Measurements from ENCODE around the gene F2R. TPM values are rescaled to one million over a fixed set of nuclear protein-coding genes. Genes with fewer than 3 reads are reported as not detected.
"Not testable (repeated sequence)": the region's sequence is repeated elsewhere in the genome, so short reads cannot be mapped to it uniquely, and the experiment has no call there.

F2R gene
- total and polyA plus RNA-seq, 2 donors = 3.7 to 6.7 TPM

DNA sequence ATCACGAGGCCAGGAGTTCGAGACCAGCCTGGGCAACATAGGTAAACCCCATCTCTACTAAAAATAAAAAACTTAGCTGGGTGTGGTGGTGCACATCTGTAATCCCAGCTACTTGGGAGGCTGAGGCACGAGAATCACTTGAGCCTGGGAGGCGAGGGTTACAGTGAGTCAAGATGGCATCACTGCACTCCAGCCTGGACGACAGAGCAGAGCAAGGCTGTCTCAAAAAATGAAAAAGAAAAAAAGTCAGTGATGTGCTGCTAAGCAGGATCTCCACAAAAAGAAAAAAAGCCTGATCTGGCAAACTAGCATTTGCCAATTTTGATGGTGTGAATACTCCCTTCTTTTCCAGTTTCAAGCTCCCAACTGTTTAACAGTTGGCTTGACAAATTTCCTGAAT, 21.9 kb downstream of the F2R start:
- 96% methylated on average over 5 of the region's 5 CpGs for WGBS
- H3K4me1 ChIP-seq (ENCODE audit: control insufficient read depth in 2 of 2, insufficient read depth in 2 of 2, low read length in 2 of 2) = peaks cover 5% of the 10 kb centered on the region in 2 donors
- H3K4me3 ChIP-seq (ENCODE audit: low read length in 2 of 2) = no peak overlapping the region
- DNase-seq (ENCODE audit: low read depth in 6 of 9, low spot score in 9 of 9) = no peak
- no peaks in the 10 kb centered on the region for H3K9me3 ChIP-seq (ENCODE audit: control insufficient read depth in 2 of 2, insufficient read depth in 1 of 2, low read length in 1 of 2)
- H3K36me3 ChIP-seq (ENCODE audit: control insufficient read depth in 2 of 2, insufficient read depth in 2 of 2, low read length in 1 of 2) = no peaks in the 10 kb centered on the region
- no peaks in the 10 kb centered on the region for H3K27me3 ChIP-seq (ENCODE audit: control insufficient read depth in 2 of 2, insufficient read depth in 1 of 2, low read length in 1 of 2)
- no peak overlapping the region for H3K27ac ChIP-seq (ENCODE audit: low read depth in 1 of 2, low read length in 1 of 2)

DNA sequence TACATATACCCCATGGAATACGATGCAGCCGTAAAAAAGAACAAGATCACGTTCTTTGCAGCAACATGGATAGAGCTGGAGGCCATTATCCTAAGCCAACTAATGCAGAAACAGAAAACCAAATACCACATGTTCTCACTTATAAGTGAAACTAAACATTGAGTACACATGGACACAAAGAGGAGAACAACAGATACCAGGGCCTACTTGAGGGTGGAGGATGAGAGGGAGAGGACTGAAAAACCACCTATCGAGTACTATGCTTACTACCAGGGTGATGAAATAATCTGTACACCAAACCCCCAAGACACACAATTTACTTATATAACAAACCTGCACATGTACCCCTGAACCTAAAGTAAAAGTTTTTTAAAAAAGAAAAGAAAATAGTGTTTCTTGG, 25.6 kb downstream of the F2R start:
- 97% methylated on average over 4 of the region's 4 CpGs for WGBS
- H3K4me1 ChIP-seq (ENCODE audit: control insufficient read depth in 2 of 2, insufficient read depth in 2 of 2, low read length in 2 of 2); H3K36me3 ChIP-seq (ENCODE audit: control insufficient read depth in 2 of 2, insufficient read depth in 2 of 2, low read length in 1 of 2); H3K9me3 ChIP-seq (ENCODE audit: control insufficient read depth in 2 of 2, insufficient read depth in 1 of 2, low read length in 1 of 2); H3K4me3 ChIP-seq (ENCODE audit: low read length in 2 of 2); H3K27ac ChIP-seq (ENCODE audit: low read depth in 1 of 2, low read length in 1 of 2); H3K27me3 ChIP-seq (ENCODE audit: control insufficient read depth in 2 of 2, insufficient read depth in 1 of 2, low read length in 1 of 2); DNase-seq (ENCODE audit: low read depth in 6 of 9, low spot score in 9 of 9): not testable (repeated sequence)

DNA sequence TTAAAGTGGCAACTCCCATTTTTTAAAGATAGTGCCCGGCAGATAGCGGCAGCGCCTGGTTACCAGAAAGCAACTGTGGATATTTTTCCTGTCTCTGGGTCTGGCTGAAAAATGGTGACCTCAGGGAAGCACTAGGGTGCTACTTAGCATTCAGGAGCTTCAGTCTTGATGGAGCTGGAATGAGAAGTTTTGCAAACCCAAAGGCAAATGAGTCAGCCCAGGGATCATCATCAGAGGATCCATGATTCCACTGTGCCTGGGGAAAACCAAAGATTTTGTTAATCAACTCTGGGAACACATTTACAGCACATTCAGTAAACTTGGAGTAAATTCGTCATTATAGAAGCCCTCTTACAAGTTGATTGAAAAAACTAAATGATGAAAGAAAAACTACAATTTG, 26.7 kb downstream of the F2R start:
- no peak overlapping the region for H3K27ac ChIP-seq (ENCODE audit: low read depth in 1 of 2, low read length in 1 of 2)
- no peak for DNase-seq (ENCODE audit: low read depth in 6 of 9, low spot score in 9 of 9)
- H3K36me3 ChIP-seq (ENCODE audit: control insufficient read depth in 2 of 2, insufficient read depth in 2 of 2, low read length in 1 of 2) = no peaks in the 10 kb centered on the region
- H3K4me1 ChIP-seq (ENCODE audit: control insufficient read depth in 2 of 2, insufficient read depth in 2 of 2, low read length in 2 of 2) = peaks cover 5% of the 10 kb centered on the region in 2 donors
- WGBS = over 99% methylated on average over 4 of the region's 4 CpGs
- no peak overlapping the region for H3K4me3 ChIP-seq (ENCODE audit: low read length in 2 of 2)
- H3K27me3 ChIP-seq (ENCODE audit: control insufficient read depth in 2 of 2, insufficient read depth in 1 of 2, low read length in 1 of 2) = no peaks in the 10 kb centered on the region
- H3K9me3 ChIP-seq (ENCODE audit: control insufficient read depth in 2 of 2, insufficient read depth in 1 of 2, low read length in 1 of 2) = no peaks in the 10 kb centered on the region

DNA sequence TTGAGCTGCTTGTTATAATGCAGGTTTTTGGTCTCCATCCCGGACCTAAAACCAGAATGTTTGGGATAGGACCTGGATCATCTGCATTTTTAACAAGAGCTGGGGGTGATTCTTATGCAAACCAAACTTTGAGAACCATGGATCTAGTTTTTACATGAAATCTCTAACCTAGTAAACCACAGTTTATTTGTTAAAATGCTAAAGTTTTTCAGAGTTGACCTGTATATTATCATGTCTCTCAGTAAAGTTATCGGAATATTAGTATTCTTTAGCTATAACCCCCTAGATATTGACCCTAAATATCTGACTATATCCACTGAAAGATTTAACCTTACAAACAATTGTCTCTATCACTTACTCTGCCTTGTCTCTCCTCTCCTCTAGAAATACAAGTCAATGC, 28.7 kb downstream of the F2R start:
- 91% methylated on average over 2 of the region's 2 CpGs for WGBS

DNA sequence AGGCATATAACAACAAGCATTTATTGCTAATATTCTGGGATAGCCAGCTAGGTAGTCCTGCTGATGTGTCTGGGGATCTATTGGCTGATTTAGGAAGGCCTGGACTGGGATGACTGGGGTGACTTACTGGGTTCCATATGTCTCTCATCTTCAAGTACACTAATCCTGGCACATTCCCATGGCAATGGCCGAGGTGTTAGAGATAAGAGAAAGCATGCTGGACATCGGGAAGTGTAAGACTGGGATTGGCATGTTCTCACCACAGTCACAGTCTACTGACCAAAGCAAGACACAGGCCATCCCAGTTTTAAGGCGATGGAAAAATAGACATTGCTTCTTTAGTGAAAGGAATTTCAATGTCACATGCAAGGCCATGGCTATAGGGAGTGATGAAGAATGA, 29.7 kb downstream of the F2R start:
- no peak for DNase-seq (ENCODE audit: low read depth in 6 of 9, low spot score in 9 of 9)
- H3K27ac ChIP-seq (ENCODE audit: low read depth in 1 of 2, low read length in 1 of 2) = no peak overlapping the region
- WGBS = 95% methylated on average over 3 of the region's 3 CpGs
- H3K27me3 ChIP-seq (ENCODE audit: control insufficient read depth in 2 of 2, insufficient read depth in 1 of 2, low read length in 1 of 2) = no peaks in the 10 kb centered on the region
- H3K36me3 ChIP-seq (ENCODE audit: control insufficient read depth in 2 of 2, insufficient read depth in 2 of 2, low read length in 1 of 2) = no peaks in the 10 kb centered on the region
- H3K9me3 ChIP-seq (ENCODE audit: control insufficient read depth in 2 of 2, insufficient read depth in 1 of 2, low read length in 1 of 2) = no peaks in the 10 kb centered on the region
- H3K4me1 ChIP-seq (ENCODE audit: control insufficient read depth in 2 of 2, insufficient read depth in 2 of 2, low read length in 2 of 2) = no peaks in the 10 kb centered on the region
- H3K4me3 ChIP-seq (ENCODE audit: low read length in 2 of 2) = no peak overlapping the region

More for the DNA sequence above, 28.7 kb downstream of the F2R start:
- Histone ChIP-seq H3K27me3 (ENCODE audit: control insufficient read depth in 2 of 2, insufficient read depth in 1 of 2, low read length in 1 of 2) (no peaks in the 10 kb centered on the region), H3K9me3 (ENCODE audit: control insufficient read depth in 2 of 2, insufficient read depth in 1 of 2, low read length in 1 of 2) (no peaks in the 10 kb centered on the region), H3K4me3 (ENCODE audit: low read length in 2 of 2) (no peak overlapping the region), H3K27ac (ENCODE audit: low read depth in 1 of 2, low read length in 1 of 2) (no peak overlapping the region), H3K4me1 (ENCODE audit: control insufficient read depth in 2 of 2, insufficient read depth in 2 of 2, low read length in 2 of 2) (no peaks in the 10 kb centered on the region), H3K36me3 (ENCODE audit: control insufficient read depth in 2 of 2, insufficient read depth in 2 of 2, low read length in 1 of 2) (no peaks in the 10 kb centered on the region)
- DNase-seq (ENCODE audit: low read depth in 6 of 9, low spot score in 9 of 9) = no peak

DNA sequence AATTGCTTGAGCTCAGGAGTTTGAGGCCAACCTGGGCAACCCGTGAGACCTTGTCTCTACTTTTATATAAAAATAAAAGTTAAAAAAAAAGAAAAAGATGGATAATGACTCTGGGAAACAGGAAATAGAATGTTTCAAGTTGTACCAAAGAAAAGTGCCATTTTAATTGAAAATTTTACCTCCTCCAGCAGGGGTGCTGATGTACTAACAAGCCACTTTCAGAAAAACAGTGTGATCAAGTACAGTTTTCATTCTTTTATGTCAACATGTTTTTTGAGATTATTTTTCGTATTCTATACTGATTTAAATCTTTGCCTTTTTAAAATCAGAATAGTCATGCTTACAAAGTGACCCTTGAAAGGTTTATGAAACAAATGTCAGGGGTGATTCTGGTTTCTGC, 30.8 kb downstream of the F2R start:
- 97% methylated on average over 2 of the region's 2 CpGs for WGBS
- H3K4me3 ChIP-seq (ENCODE audit: low read length in 2 of 2) = no peak overlapping the region
- no peak overlapping the region for H3K27ac ChIP-seq (ENCODE audit: low read depth in 1 of 2, low read length in 1 of 2)
- H3K36me3 ChIP-seq (ENCODE audit: control insufficient read depth in 2 of 2, insufficient read depth in 2 of 2, low read length in 1 of 2) = no peaks in the 10 kb centered on the region
- DNase-seq (ENCODE audit: low read depth in 6 of 9, low spot score in 9 of 9) = no peak
- no peaks in the 10 kb centered on the region for H3K9me3 ChIP-seq (ENCODE audit: control insufficient read depth in 2 of 2, insufficient read depth in 1 of 2, low read length in 1 of 2)
- no peaks in the 10 kb centered on the region for H3K4me1 ChIP-seq (ENCODE audit: control insufficient read depth in 2 of 2, insufficient read depth in 2 of 2, low read length in 2 of 2)
- H3K27me3 ChIP-seq (ENCODE audit: control insufficient read depth in 2 of 2, insufficient read depth in 1 of 2, low read length in 1 of 2) = no peaks in the 10 kb centered on the region

DNA sequence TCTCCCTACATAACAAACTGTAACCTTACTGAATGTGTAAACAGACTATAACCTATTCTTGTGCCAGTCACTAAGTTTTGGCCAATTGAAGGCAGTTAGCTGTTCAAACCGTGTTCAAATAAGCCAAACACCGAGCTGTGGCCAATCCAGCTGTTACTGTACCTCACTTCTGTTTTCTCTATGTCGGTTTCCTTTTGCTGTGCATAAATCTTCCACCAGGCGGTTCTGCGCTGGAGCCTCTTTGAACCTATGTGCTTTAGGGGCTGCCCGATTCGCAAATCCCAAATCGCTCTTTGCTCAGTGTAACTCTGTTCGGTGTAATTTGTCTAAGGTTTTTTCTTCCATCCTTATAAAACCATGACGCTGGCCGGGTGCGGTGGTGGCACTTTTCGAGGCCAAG, 31.8 kb downstream of the F2R start:
- Histone ChIP-seq H3K27ac (ENCODE audit: low read depth in 1 of 2, low read length in 1 of 2) (no peak overlapping the region), H3K4me3 (ENCODE audit: low read length in 2 of 2) (no peak overlapping the region), H3K4me1 (ENCODE audit: control insufficient read depth in 2 of 2, insufficient read depth in 2 of 2, low read length in 2 of 2) (no peaks in the 10 kb centered on the region), H3K36me3 (ENCODE audit: control insufficient read depth in 2 of 2, insufficient read depth in 2 of 2, low read length in 1 of 2) (no peaks in the 10 kb centered on the region), H3K9me3 (ENCODE audit: control insufficient read depth in 2 of 2, insufficient read depth in 1 of 2, low read length in 1 of 2) (no peaks in the 10 kb centered on the region), H3K27me3 (ENCODE audit: control insufficient read depth in 2 of 2, insufficient read depth in 1 of 2, low read length in 1 of 2) (no peaks in the 10 kb centered on the region)
- DNase-seq (ENCODE audit: low read depth in 6 of 9, low spot score in 9 of 9) = no peak
- WGBS = 78% methylated on average over 13 of the region's 13 CpGs

DNA sequence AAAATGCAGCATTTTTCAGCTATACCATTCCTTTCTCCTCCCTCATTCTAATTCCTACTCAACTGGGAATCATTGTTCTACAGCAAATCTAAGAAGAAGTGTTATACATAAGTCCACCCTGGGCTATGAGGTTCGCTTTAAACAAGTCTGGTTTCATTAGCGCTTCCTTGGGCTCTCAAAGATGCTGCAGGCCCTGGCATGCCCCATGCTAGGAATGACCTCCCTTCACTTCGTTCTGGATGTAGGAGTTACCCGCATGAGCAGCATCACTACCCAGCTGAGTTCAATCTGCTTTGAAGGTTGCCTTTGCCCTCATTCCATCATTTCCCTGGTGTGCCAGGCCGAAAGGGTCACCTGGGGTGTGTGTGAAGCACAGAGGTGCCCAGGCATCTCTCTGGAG, 35.4 kb downstream of the F2R start:
- H3K4me3 ChIP-seq (ENCODE audit: low read length in 2 of 2) = no peak overlapping the region

DNA sequence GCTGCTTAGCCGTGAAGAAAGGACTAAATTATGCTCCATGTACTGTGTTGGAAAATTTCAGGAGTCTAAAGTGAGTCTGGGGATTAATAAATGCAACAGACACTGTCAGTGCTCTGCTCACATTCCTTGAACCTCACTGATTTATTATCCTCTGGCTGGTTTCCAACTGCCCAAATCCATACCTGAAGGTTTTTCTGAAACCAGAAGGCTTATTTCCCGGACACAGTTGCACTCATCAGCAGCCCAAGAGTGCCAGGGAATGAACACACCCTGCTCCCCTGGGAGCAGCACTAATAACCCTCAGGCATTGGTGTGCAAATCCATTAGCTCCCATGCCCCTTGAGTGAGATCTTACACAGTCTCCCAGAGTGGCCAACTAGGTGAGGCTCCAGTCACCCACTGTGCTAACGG, 38.7 kb downstream of the F2R start:
- Histone ChIP-seq H3K36me3 (ENCODE audit: control insufficient read depth in 2 of 2, insufficient read depth in 2 of 2, low read length in 1 of 2) (no peaks in the 10 kb centered on the region), H3K27me3 (ENCODE audit: control insufficient read depth in 2 of 2, insufficient read depth in 1 of 2, low read length in 1 of 2) (no peaks in the 10 kb centered on the region), H3K4me1 (ENCODE audit: control insufficient read depth in 2 of 2, insufficient read depth in 2 of 2, low read length in 2 of 2) (no peaks in the 10 kb centered on the region), H3K9me3 (ENCODE audit: control insufficient read depth in 2 of 2, insufficient read depth in 1 of 2, low read length in 1 of 2) (no peaks in the 10 kb centered on the region), H3K27ac (ENCODE audit: low read depth in 1 of 2, low read length in 1 of 2) (no peak overlapping the region), H3K4me3 (ENCODE audit: low read length in 2 of 2) (no peak overlapping the region)
- WGBS = 95% methylated on average over 3 of the region's 3 CpGs
- DNase-seq (ENCODE audit: low read depth in 6 of 9, low spot score in 9 of 9) = no peak

More for the DNA sequence above, 35.4 kb downstream of the F2R start:
- DNase-seq (ENCODE audit: low read depth in 6 of 9, low spot score in 9 of 9) = no peak
- Histone ChIP-seq H3K27me3 (ENCODE audit: control insufficient read depth in 2 of 2, insufficient read depth in 1 of 2, low read length in 1 of 2) (no peaks in the 10 kb centered on the region), H3K27ac (ENCODE audit: low read depth in 1 of 2, low read length in 1 of 2) (no peak overlapping the region), H3K9me3 (ENCODE audit: control insufficient read depth in 2 of 2, insufficient read depth in 1 of 2, low read length in 1 of 2) (no peaks in the 10 kb centered on the region), H3K36me3 (ENCODE audit: control insufficient read depth in 2 of 2, insufficient read depth in 2 of 2, low read length in 1 of 2) (no peaks in the 10 kb centered on the region), H3K4me1 (ENCODE audit: control insufficient read depth in 2 of 2, insufficient read depth in 2 of 2, low read length in 2 of 2) (no peaks in the 10 kb centered on the region)
- 94% methylated on average over 5 of the region's 5 CpGs for WGBS

All from thymus (tissue), 11 donors.